Ovary (tissue), 9 donors: Measurements from ENCODE around the gene TSPEAR. TPM values are rescaled to one million over a fixed set of nuclear protein-coding genes. Genes with fewer than 3 reads are reported as not detected.

Experiments used
- DNase-seq, 5 donors: peaks; one replicate each; pipeline ENCODE4 v3.0.0-alpha.2; 2019 to 2020
- H3K27ac ChIP-seq, 2 donors: fragments of 200-600 bp; one replicate each; pipeline versions ENCODE4 v1.5.1 to v1.8.0; 2019 to 2022
- H3K27me3 ChIP-seq: fragments of 200-600 bp; one replicate; pipeline ENCODE4 v1.8.0; 2022
- H3K36me3 ChIP-seq: fragments of 200-600 bp; sonication (generic); one replicate; pipeline ENCODE4 v1.5.1; 2019
- H3K4me1 ChIP-seq: one replicate; pipeline ENCODE4 v1.8.1; 2013; ENCODE audit warnings: mild to moderate bottlenecking, moderate library complexity; ENCODE audit not compliant: insufficient read depth
- H3K4me3 ChIP-seq: fragments of 200-600 bp; sonication (generic); one replicate; pipeline ENCODE4 v1.5.1; 2017
- H3K9me3 ChIP-seq, 2 donors: fragments of 200-600 bp in 1 of 2; sonication (generic) in 1 of 2; one replicate each; pipeline versions ENCODE4 v1.5.1 to v1.8.1; 2013 to 2019; ENCODE audit warnings: mild to moderate bottlenecking in 1 of 2, moderate library complexity in 1 of 2
- EP300 ChIP-seq: sonication (generic); formaldehyde crosslinking; IDR thresholded peaks from one replicate; pipeline ENCODE4 v1.6.1; 2017; ENCODE audit warnings: antibody characterized with exemption
- POLR2A ChIP-seq: fragments of 450-650 bp; IDR thresholded peaks from one replicate; pipeline ENCODE4 v1.6.1; 2017; ENCODE audit warnings: antibody characterized with exemption, mild to moderate bottlenecking, moderate library complexity
- WGBS, 3 donors: extraction: QIAGEN DNeasy Blood & Tissue Kit in 1 of 3; methylation state at CpG; one replicate each; pipeline versions ENCODE4 v1.1.5 to v1.1.7; 2013 to 2017; 5-methylcytosine and 5-hydroxymethylcytosine counted together
- intact Hi-C, 4 donors: fragments of 100-400 bp; cut with DNase I; formaldehyde crosslinking; loops; one replicate each; pipeline versions ENCODE4 v1.11.0 to v1.15.1; 2022 to 2023
- polyA plus RNA-seq, 2 donors: library from polyadenylated mRNA; stranded (reverse); fragments of 200-250 nt in 1 of 2; fragments of 350-450 nt in 1 of 2; fragmentation: Illumina TruSeq in 1 of 2; extraction: RNeasy Lipid Tissue Mini Kit (QIAGEN cat#74804) in 1 of 2; gene quantifications; one replicate each; pipeline ENCODE4 v1.2.3, GENCODE V29; 2013 to 2014
- total RNA-seq, 7 donors: library from RNA; depleted of rRNA in 2 of 7; stranded (reverse); fragments of >200 nt in 2 of 7; fragmentation: NEBNext Ultra II Directional in 3 of 7; extraction: Animal tissue kit (Norgen Biotek cat#: 25700) in 3 of 7; gene quantifications; one replicate each; pipeline versions ENCODE4 v1.1.0 to v1.2.4, GENCODE V29; 2016 to 2023
- TF ChIP-seq, protein P1 (sequence below), 3 donors: fragments of 450-650 bp in 2 of 3; fragments of 200-600 bp in 1 of 3; IDR thresholded peaks; one replicate each; pipeline versions ENCODE4 v1.5.1 to v1.8.0; 2016 to 2022; ENCODE audit warnings: antibody characterized with exemption in 3 of 3, mild to moderate bottlenecking in 1 of 3
- donor health status: DM: no; HTN: no; CAD: no; lungs with moderate emphysema.
- donor health status: DM: no; HTN: no; CAD: no.
- donor health status: Bipolar disorder and iron deficiency.
- donor health status: DM: yes; HTN: yes; CAD: no.
- donor health status: DM: no; HTN: no; CAD: no.
- donor health status: DM: yes; HTN: yes; CAD: no.

Gene TSPEAR
- total and polyA plus RNA-seq, 9 donors, result 0.07 to 0.27 (median 0.11) TPM; not detected in 4

DNA sequence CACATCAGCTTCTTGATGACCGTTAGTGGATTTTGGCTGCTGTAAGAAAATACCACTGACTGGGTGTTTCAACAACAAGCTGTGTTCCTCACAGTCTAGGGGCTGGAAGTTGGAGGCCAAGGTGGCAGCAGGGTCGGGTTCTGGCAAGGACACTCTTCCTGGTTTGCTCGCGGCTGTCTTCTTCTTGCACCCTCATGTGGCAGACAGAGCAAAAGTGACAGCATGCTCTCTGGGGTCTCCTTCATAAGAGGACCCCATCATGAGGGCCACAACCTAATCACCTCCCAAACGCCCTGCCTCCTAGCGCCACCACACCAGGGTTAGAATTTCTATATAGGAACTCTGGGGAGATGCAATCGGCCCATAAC lies 18.6 kb upstream of the TSPEAR start:
- Histone ChIP-seq H3K36me3 (no peaks in the 10 kb centered on the region), H3K27me3 (no peaks in the 10 kb centered on the region), H3K4me3 (no peak overlapping the region), H3K4me1 (no peaks in the 10 kb centered on the region), H3K9me3 (no peaks in the 10 kb centered on the region), H3K27ac (no peak overlapping the region)
- TF ChIP-seq POLR2A, result no peak
- TF ChIP-seq, protein P1, sequence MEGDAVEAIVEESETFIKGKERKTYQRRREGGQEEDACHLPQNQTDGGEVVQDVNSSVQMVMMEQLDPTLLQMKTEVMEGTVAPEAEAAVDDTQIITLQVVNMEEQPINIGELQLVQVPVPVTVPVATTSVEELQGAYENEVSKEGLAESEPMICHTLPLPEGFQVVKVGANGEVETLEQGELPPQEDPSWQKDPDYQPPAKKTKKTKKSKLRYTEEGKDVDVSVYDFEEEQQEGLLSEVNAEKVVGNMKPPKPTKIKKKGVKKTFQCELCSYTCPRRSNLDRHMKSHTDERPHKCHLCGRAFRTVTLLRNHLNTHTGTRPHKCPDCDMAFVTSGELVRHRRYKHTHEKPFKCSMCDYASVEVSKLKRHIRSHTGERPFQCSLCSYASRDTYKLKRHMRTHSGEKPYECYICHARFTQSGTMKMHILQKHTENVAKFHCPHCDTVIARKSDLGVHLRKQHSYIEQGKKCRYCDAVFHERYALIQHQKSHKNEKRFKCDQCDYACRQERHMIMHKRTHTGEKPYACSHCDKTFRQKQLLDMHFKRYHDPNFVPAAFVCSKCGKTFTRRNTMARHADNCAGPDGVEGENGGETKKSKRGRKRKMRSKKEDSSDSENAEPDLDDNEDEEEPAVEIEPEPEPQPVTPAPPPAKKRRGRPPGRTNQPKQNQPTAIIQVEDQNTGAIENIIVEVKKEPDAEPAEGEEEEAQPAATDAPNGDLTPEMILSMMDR (IDR thresholded peaks at IDR 0.05), result no peak
- no peak for TF ChIP-seq EP300
- intact Hi-C loops, result no loop called here
- DNase-seq, result no peak
- WGBS, 3 donors, result 88 to 94% (median 93%) methylated on average over 7 of the region's 7 CpGs

DNA sequence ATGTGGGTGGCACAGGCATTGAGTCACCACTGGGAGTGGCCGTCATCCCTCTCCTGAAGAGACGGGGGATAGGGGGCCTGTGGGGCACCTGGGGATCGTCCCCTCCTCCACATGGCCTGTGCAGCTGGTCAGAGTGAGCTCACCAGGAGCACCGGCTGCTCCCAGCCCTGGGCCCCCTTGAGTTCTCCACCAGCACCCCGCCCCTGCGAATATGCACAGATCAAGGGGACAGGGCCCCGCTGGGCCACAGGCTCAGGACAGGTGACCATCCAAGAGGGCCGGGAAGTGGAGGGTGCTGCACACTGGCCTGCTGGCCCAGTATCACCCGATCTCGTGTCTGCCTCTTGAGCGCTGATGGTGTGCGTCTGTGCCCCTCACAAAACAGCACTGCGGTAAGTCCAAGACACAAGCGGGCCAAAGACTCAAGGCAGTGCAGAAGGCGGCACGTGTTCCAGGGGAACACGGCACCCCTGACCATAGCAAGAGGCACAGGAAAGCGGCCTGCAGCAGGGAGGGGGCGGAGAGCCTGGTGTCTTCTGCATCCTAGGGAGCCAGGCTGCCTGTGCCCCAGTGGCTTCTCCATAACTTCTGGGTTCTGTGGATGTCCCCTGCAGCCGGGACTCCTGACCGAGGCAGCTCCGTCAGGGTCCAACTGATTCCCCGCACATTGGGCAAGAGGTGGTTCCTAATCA lies 18.1 kb upstream of the TSPEAR start:
- TF ChIP-seq, protein P1 (IDR thresholded peaks at IDR 0.05), result no peak
- TF ChIP-seq POLR2A (no peak), EP300 (no peak)
- Histone ChIP-seq H3K4me3 (no peak overlapping the region), H3K36me3 (no peaks in the 10 kb centered on the region), H3K9me3 (no peaks in the 10 kb centered on the region), H3K27ac (no peak overlapping the region), H3K27me3 (no peaks in the 10 kb centered on the region), H3K4me1 (no peaks in the 10 kb centered on the region)
- WGBS, 3 donors, result 86 to 91% (median 88%) methylated on average over 22 to 23 of the region's 23 CpGs
- intact Hi-C loops, result loop anchor here in 1 of 4 donors (10.0 kb wide), 1 partner anchor 205 kb away; no protein-coding TSS in a partner anchor
- DNase-seq, result no peak

- Histone ChIP-seq H3K36me3 (no peaks in the 10 kb centered on the region), H3K4me3 (no peak overlapping the region), H3K27ac (no peak overlapping the region), H3K4me1 (no peaks in the 10 kb centered on the region), H3K9me3 (no peaks in the 10 kb centered on the region), H3K27me3 (no peaks in the 10 kb centered on the region)
- no peak for DNase-seq
- TF ChIP-seq, protein P1 (IDR thresholded peaks at IDR 0.05), result no peak
- TF ChIP-seq POLR2A, result no peak
- no peak for TF ChIP-seq EP300
- 86 to 87% (median 86%) methylated on average over 14 of the region's 14 CpGs for WGBS, 3 donors
- intact Hi-C loops, result loop anchor here in 1 of 4 donors (10.0 kb wide), 1 partner anchor 204 kb away; no protein-coding TSS in a partner anchor
These were observed 17.3 kb upstream of the TSPEAR start for GRCh38 chr21:44728716-44729115.

DNA sequence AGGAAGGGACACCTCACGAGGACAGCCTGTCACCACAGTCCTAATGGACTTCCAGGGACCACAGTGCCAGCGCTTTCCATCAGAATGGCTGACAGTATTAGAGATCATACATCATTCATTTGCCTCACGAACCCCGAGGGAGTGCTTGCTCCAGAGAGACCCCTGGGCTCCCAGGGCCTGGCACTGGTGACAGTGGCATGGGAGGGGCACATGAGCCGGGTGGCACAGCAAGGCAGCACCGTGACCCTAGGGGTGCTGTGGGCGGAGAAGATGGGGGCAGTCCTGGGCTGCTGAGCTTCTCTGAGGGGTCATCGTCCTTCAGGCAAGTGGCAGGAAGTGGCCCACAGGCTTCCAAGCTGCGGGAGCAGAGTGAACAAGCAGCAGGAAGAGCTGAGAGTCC lies 16.4 kb upstream of the TSPEAR start:
- WGBS, 3 donors, result 73 to 83% (median 75%) methylated on average over 9 of the region's 9 CpGs
- TF ChIP-seq, protein P1 (IDR thresholded peaks at IDR 0.05), result no peak
- TF ChIP-seq POLR2A (no peak), EP300 (no peak)
- Histone ChIP-seq H3K4me1 (no peaks in the 10 kb centered on the region), H3K36me3 (no peaks in the 10 kb centered on the region), H3K4me3 (no peak overlapping the region), H3K9me3 (no peaks in the 10 kb centered on the region), H3K27ac (no peak overlapping the region), H3K27me3 (no peaks in the 10 kb centered on the region)
- no peak for DNase-seq
- intact Hi-C loops, result loop anchor here in 1 of 4 donors (10.0 kb wide), 1 partner anchor 203 kb away; no protein-coding TSS in a partner anchor
